Neural progenitor cell (in vitro differentiated cells): ENCODE results near the gene DDO. TPM values are rescaled to one million over a fixed set of nuclear protein-coding genes. Genes with fewer than 3 reads are reported as not detected.

ENCODE experiments used
- DNase-seq: peaks from one replicate; pipeline ENCODE4 v3.0.0-alpha.2; 2016; ENCODE audit warnings: low spot score
- H2AFZ ChIP-seq: fragments of 200-600 bp; sonication (generic); replicated peaks from 2 replicates; pipeline ENCODE4 v1.6.1; 2016; ENCODE audit warnings: antibody characterized with exemption
- H3F3A ChIP-seq: fragments of 200-600 bp; sonication (generic); 2 replicates; pipeline ENCODE4 v1.6.1; 2016; ENCODE audit warnings: antibody characterized with exemption, low read depth
- H3K27ac ChIP-seq: fragments of 200-600 bp; sonication (generic); 2 replicates; pipeline ENCODE4 v1.5.1; 2016; ENCODE audit warnings: mild to moderate bottlenecking
- H3K27me3 ChIP-seq: fragments of 200-600 bp; sonication (generic); 2 replicates; pipeline ENCODE4 v1.6.1; 2016; ENCODE audit warnings: mild to moderate bottlenecking, moderate library complexity
- H3K36me3 ChIP-seq: fragments of 200-600 bp; sonication (generic); 2 replicates; pipeline ENCODE4 v1.5.1; 2016
- H3K4me1 ChIP-seq: fragments of 200-600 bp; sonication (generic); 2 replicates; pipeline ENCODE4 v1.6.1; 2016; ENCODE audit warnings: mixed run types
- H3K4me2 ChIP-seq: fragments of 200-600 bp; sonication (generic); 2 replicates; pipeline ENCODE4 v1.6.1; 2016
- H3K4me3 ChIP-seq: fragments of 200-600 bp; sonication (generic); 2 replicates; pipeline ENCODE4 v1.5.1; 2016
- H3K79me2 ChIP-seq: fragments of 200-600 bp; sonication (generic); 2 replicates; pipeline ENCODE4 v1.6.1; 2016; ENCODE audit warnings: low read depth
- H3K9ac ChIP-seq: fragments of 200-600 bp; sonication (generic); 2 replicates; pipeline ENCODE4 v1.6.1; 2016
- H3K9me3 ChIP-seq: fragments of 200-600 bp; sonication (generic); 2 replicates; pipeline ENCODE4 v1.5.1; 2016; ENCODE audit warnings: low read depth
- H4K20me1 ChIP-seq: fragments of 200-600 bp; sonication (generic); 2 replicates; pipeline ENCODE4 v1.6.1; 2016; ENCODE audit warnings: low read depth
- H3K27ac Mint-ChIP-seq: 3 replicates; pipeline ENCODE4 v1.8.0; 2021; ENCODE audit warnings: mixed read lengths
- H3K27me3 Mint-ChIP-seq: 2 replicates; pipeline ENCODE4 v1.8.0; 2022; ENCODE audit warnings: low read depth, mild to moderate bottlenecking, inconsistent platforms, moderate library complexity, mixed read lengths; ENCODE audit not compliant: insufficient read depth
- H3K36me3 Mint-ChIP-seq: 3 replicates; pipeline ENCODE4 v1.8.0; 2021; ENCODE audit warnings: mixed read lengths
- H3K4me1 Mint-ChIP-seq: 3 replicates; pipeline ENCODE4 v1.8.0; 2021; ENCODE audit warnings: mixed read lengths
- H3K4me3 Mint-ChIP-seq: 3 replicates; pipeline ENCODE4 v1.8.0; 2021; ENCODE audit warnings: mild to moderate bottlenecking, moderate library complexity, mixed read lengths
- H3K9me3 Mint-ChIP-seq: 3 replicates; pipeline ENCODE4 v1.8.0; 2020; ENCODE audit warnings: mixed read lengths
- CTCF ChIP-seq: fragments of 200-600 bp; sonication (generic); IDR thresholded peaks from 2 replicates; pipeline ENCODE4 v1.5.1; 2017; ENCODE audit warnings: antibody characterized with exemption, mild to moderate bottlenecking
- EZH2 ChIP-seq: fragments of 200-600 bp; sonication (generic); IDR thresholded peaks from 2 replicates; pipeline ENCODE4 v1.6.1; 2017; ENCODE audit warnings: antibody characterized with exemption, mild to moderate bottlenecking, moderate library complexity
- EZH2phosphoT487 ChIP-seq: fragments of 200-600 bp; sonication (generic); IDR thresholded peaks from 2 replicates; pipeline ENCODE4 v1.6.1; 2017; ENCODE audit warnings: antibody characterized with exemption
- total RNA-seq: library from RNA; depleted of rRNA; stranded (reverse); fragments of >200 nt; gene quantifications from 2 replicates; pipeline ENCODE4 v1.2.3, GENCODE V29; 2015; ENCODE audit warnings: low replicate concordance

DDO gene
- total RNA-seq, 1 donor from 2014 or later: not detected

DNA sequence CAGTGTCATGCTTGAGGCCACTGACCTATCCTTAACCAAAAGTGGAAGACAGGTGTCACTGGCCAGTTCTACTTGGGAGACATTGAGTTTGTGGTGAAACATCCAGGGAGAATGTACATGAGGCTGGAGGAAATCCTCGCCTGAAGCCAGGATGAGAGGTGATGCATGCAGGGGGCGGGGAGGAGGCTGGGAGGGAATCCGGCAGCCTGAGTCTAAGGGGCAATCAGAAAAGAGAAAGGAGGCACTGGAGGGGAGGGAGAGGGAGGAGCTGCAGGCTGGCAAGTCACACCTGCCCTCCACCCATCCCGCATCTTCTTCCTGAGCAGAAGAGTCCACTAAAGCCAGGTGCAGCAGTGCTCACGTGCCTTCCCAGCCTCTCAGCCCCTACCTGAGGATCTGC lies 14.9 kb upstream of the DDO start:
- Histone ChIP-seq H2AFZ (no peak overlapping the region), H3K9ac (no peak overlapping the region), H3K27ac (no peak overlapping the region), H3K4me2 (no peak overlapping the region), H3K4me1 (peaks cover 7% of the 10 kb centered on the region), H3F3A (no peaks in the 10 kb centered on the region), H3K79me2 (no peaks in the 10 kb centered on the region), H3K27me3 (no peaks in the 10 kb centered on the region), H3K4me3 (no peak overlapping the region), H3K9me3 (no peaks in the 10 kb centered on the region), H4K20me1 (no peaks in the 10 kb centered on the region), H3K36me3 (no peaks in the 10 kb centered on the region)
- H3K36me3 Mint-ChIP-seq: no peaks in the 10 kb centered on the region
- H3K27me3 Mint-ChIP-seq: peaks cover 9% of the 10 kb centered on the region
- H3K9me3 Mint-ChIP-seq: peaks cover 3% of the 10 kb centered on the region
- no peak for DNase-seq
- H3K27ac Mint-ChIP-seq: no peak overlapping the region
- H3K4me1 Mint-ChIP-seq: peaks cover 5% of the 10 kb centered on the region
- TF ChIP-seq EZH2phosphoT487: no peak
- no peak for TF ChIP-seq CTCF
- TF ChIP-seq EZH2: no peak
- no peak overlapping the region for H3K4me3 Mint-ChIP-seq

- Mint-ChIP-seq H3K27ac (no peak overlapping the region), H3K9me3 (no peaks in the 10 kb centered on the region), H3K4me1 (peaks cover 7% of the 10 kb centered on the region), H3K27me3 (peaks cover 9% of the 10 kb centered on the region), H3K36me3 (no peaks in the 10 kb centered on the region), H3K4me3 (no peak overlapping the region)
- Histone ChIP-seq H3K36me3 (no peaks in the 10 kb centered on the region), H3K27me3 (no peaks in the 10 kb centered on the region), H3K9me3 (no peaks in the 10 kb centered on the region), H3K79me2 (no peaks in the 10 kb centered on the region), H3K4me3 (no peak overlapping the region), H3K27ac (no peak overlapping the region), H3K4me1 (peaks cover 7% of the 10 kb centered on the region), H3K9ac (no peak overlapping the region), H2AFZ (no peak overlapping the region), H3F3A (no peaks in the 10 kb centered on the region), H3K4me2 (no peak overlapping the region), H4K20me1 (no peaks in the 10 kb centered on the region)
- no peak for DNase-seq
- TF ChIP-seq CTCF (no peak), EZH2 (no peak), EZH2phosphoT487 (no peak)
These were observed 12.8 kb upstream of the DDO start for GRCh38 chr6:110428153-110428552.

DNA sequence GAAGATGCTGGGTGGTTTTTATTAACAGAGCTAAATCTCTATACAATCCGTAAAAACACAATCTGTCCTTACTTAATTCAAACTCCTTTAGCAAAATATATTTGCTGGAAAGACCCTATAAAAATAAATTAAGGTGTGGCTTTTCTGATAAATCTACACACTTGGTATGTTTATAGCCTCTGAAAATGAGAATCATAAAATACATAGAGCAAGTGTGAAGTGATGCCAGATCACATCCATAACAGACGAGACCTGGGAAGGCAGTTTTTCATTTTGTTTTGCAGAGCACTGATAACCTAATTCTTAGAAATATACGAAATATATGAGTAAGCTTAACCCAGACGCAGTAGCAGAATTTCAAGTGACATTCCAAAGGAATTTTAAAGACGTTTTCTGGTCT lies 10.4 kb upstream of the DDO start:
- H3F3A ChIP-seq: no peaks in the 10 kb centered on the region
- no peaks in the 10 kb centered on the region for H3K36me3 ChIP-seq
- no peaks in the 10 kb centered on the region for H4K20me1 ChIP-seq
- peaks cover 7% of the 10 kb centered on the region for H3K4me1 ChIP-seq
- H3K27me3 ChIP-seq: no peaks in the 10 kb centered on the region
- Mint-ChIP-seq H3K36me3 (no peaks in the 10 kb centered on the region), H3K4me3 (no peak overlapping the region), H3K27ac (no peak overlapping the region), H3K9me3 (peaks cover 4% of the 10 kb centered on the region), H3K4me1 (peaks cover 7% of the 10 kb centered on the region), H3K27me3 (peaks cover 9% of the 10 kb centered on the region)
- no peak for TF ChIP-seq EZH2phosphoT487
- no peak overlapping the region for H3K4me2 ChIP-seq
- no peaks in the 10 kb centered on the region for H3K79me2 ChIP-seq
- no peaks in the 10 kb centered on the region for H3K9me3 ChIP-seq
- no peak overlapping the region for H3K27ac ChIP-seq
- no peak overlapping the region for H3K9ac ChIP-seq
- no peak overlapping the region for H2AFZ ChIP-seq
- H3K4me3 ChIP-seq: no peak overlapping the region
- no peak for DNase-seq

- Histone ChIP-seq H2AFZ (no peak overlapping the region), H3K4me2 (no peak overlapping the region), H3K9ac (no peak overlapping the region), H3K79me2 (no peaks in the 10 kb centered on the region), H3K27me3 (no peaks in the 10 kb centered on the region), H3K27ac (no peak overlapping the region), H4K20me1 (no peaks in the 10 kb centered on the region), H3K4me1 (no peaks in the 10 kb centered on the region), H3K36me3 (no peaks in the 10 kb centered on the region), H3K9me3 (no peaks in the 10 kb centered on the region), H3K4me3 (no peak overlapping the region), H3F3A (no peaks in the 10 kb centered on the region)
- no peaks in the 10 kb centered on the region for H3K27me3 Mint-ChIP-seq
- H3K36me3 Mint-ChIP-seq: no peaks in the 10 kb centered on the region
- no peak overlapping the region for H3K4me3 Mint-ChIP-seq
- H3K9me3 Mint-ChIP-seq: peaks cover 4% of the 10 kb centered on the region
- TF ChIP-seq EZH2 (no peak), CTCF (no peak), EZH2phosphoT487 (no peak)
- H3K27ac Mint-ChIP-seq: peak overlapping the region; percentile 10
- no peak for DNase-seq
- H3K4me1 Mint-ChIP-seq: peaks cover 3% of the 10 kb centered on the region
These were observed 7.1 kb upstream of the DDO start for GRCh38 chr6:110422444-110422822.
